Measurements from ENCODE around the gene MRPL17.

DNA sequence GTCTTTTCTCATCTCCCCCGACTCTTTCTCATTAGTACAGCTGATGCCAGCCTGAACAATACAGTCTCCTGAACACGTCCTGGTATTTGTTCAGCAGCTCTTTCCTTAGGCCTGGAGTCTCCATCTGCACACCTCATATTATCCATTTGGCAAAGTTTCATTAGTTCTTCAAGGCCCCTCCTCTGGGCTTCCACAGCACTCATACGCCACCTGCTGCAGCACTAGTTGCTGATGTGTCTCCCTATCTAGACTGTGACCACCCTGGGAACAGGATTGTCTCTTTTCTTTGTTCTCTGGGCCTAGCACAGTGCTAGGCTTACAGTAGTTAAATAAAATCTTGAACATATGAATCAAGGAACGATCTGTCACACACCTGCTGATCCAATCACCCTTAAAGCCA is 44.7 kb downstream of the MRPL17 start:
- TF ChIP-seq, protein P1, sequence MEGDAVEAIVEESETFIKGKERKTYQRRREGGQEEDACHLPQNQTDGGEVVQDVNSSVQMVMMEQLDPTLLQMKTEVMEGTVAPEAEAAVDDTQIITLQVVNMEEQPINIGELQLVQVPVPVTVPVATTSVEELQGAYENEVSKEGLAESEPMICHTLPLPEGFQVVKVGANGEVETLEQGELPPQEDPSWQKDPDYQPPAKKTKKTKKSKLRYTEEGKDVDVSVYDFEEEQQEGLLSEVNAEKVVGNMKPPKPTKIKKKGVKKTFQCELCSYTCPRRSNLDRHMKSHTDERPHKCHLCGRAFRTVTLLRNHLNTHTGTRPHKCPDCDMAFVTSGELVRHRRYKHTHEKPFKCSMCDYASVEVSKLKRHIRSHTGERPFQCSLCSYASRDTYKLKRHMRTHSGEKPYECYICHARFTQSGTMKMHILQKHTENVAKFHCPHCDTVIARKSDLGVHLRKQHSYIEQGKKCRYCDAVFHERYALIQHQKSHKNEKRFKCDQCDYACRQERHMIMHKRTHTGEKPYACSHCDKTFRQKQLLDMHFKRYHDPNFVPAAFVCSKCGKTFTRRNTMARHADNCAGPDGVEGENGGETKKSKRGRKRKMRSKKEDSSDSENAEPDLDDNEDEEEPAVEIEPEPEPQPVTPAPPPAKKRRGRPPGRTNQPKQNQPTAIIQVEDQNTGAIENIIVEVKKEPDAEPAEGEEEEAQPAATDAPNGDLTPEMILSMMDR (IDR thresholded peaks at IDR 0.05): no peak
- no peak for TF ChIP-seq POLR2A (IDR thresholded peaks at IDR 0.05)
